ENCODE data around the gene PRKCH. TPM values are rescaled to one million over a fixed set of nuclear protein-coding genes. Genes with fewer than 3 reads are reported as not detected.

The PRKCH gene
- total RNA-seq, 4 donors from 2014 or later = 15.7 to 74.7 (median 38.4) TPM

DNA sequence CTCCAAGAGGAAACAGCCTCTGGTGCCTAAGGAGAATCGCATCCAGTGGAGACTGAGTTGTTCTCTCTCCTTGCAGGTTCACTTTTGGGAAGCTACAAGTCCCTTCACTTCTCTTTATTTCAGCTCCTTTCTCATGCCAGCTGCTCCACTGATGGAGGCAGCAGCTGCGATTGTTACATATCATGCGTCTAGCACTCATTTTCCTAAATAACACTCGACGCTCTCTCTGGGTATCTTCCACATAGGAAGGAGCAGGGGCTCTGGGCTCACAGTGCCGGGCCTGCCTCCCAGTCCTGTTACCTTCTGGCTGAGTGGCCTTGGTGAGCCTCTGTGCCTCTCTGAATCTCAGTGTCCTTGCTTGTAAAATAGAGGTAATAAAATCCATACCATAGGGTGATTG is 211.4 kb downstream of the PRKCH start:
- ATAC-seq (ENCODE audit: low FRiP score) (no peak), DNase-seq (ENCODE audit: low spot score) (no peak)
- no peak for TF ChIP-seq CTCF (IDR thresholded peaks at IDR 0.05)

DNA sequence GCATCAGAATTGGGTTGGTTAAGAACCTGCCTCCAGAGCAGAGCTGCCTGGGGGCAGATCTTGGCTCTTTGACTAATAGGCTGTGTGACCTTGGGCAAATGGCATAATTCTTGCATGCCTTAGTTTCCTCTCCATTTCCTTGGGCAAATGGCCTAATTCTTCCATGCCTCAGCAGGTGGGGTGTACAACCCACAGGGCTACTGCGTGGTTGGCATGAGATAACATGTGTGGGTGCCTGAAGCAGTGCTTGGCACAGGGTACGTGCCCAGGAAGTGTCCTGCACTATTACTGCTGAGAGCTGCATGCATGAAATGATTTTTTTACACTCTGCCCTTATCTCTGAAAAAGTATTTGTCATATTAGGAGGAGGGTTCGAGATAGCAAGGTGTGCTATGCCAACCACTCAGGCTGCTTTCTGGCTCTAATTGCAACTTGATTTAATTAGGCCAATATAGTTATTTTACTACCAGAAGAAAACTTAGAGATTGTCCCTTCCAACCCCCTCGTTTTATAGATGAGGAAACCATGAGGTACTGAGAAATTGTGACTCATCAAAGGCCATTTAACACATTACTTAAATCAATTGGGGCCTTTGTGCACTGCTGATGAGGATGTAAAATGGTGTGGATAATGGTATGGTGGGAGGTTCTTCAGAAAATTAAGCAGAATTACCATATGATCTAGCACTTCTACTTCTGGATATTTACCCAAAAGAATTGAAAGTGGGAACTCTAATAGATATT is 212.3 kb downstream of the PRKCH start:
- ATAC-seq (ENCODE audit: low FRiP score) (no peak), DNase-seq (ENCODE audit: low spot score) (no peak)
- TF ChIP-seq CTCF (IDR thresholded peaks at IDR 0.05) = no peak

GRCh38 chr14:61535032-61535431 is 213.7 kb downstream of the PRKCH start:
- DNase-seq (ENCODE audit: low spot score) (no peak), ATAC-seq (ENCODE audit: low FRiP score) (no peak)
- no peak for TF ChIP-seq CTCF (IDR thresholded peaks at IDR 0.05)

GRCh38 chr14:61535458-61535857 is 214.1 kb downstream of the PRKCH start:
- no peak for ATAC-seq (ENCODE audit: low FRiP score)
- TF ChIP-seq CTCF (IDR thresholded peaks at IDR 0.05) = no peak
- DNase-seq (ENCODE audit: low spot score) = no peak

GRCh38 chr14:61536661-61537562 is 215.5 kb downstream of the PRKCH start:
- TF ChIP-seq CTCF (IDR thresholded peaks at IDR 0.05) = no peak
- ATAC-seq (ENCODE audit: low FRiP score) (no peak), DNase-seq (ENCODE audit: low spot score) (no peak)

DNA sequence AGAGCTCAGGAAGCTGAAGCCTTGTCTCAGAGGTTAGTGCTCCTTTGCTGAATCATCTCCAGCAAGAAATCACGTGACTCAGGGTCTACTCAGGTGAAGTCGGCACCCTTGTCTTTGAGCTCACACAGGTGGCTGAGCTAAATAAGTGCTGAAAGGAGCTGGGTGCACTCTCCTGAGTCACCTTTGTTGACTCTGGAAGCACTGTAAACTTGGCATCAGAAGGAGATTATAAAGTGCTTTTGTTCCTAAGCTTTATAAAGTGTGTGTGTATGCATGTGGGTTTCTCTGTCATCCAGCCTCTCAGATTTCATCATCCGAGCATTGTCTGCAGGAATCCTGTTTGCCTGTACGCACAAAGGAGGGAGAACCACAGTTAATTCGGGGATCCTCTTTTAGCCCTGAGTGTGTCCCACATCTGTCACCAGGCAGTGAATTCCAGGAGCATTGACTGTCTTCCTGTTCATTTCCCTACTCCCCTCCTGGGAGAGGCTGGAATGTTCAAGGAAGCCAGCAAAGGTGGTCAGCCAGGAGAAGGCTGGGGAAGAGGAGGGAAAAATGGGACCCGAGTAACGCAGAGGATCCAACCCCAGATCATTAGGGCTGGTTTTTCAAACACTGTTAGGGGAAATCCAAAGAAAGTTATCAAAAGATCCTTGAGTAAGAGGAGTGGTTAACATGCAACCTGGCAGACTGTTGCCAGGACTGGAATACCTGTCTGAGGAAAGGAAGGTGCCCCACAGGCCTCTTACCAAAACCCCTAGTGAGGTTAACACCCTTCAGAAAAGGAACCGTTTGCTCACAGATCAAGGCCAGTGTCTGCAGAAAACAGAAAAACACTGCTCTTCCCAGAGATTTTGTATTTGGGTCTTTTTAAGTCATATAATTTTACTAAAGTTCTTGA is 216.4 kb downstream of the PRKCH start:
- DNase-seq (ENCODE audit: low spot score) (no peak), ATAC-seq (ENCODE audit: low FRiP score) (peak; percentile 77)
- TF ChIP-seq CTCF (IDR thresholded peaks at IDR 0.05) = no peak
